HCT116 (cell line): ENCODE measurements around the gene LSMEM2.

Experiments
- CTCF ChIP-seq, 3 experiments: fragments of 200-600 bp in 1 of 3; sonication (generic) in 1 of 3; IDR thresholded peaks in 2 of 3; conservative IDR thresholded peaks in 1 of 3; 2 replicates each; pipeline ENCODE4 v1.5.1; 2012 to 2017; ENCODE audit warnings: low read depth in 2 of 3, low read length in 2 of 3, antibody characterized with exemption in 1 of 3, borderline replicate concordance in 1 of 3, control low read depth in 1 of 3, mild to moderate bottlenecking in 1 of 3, mixed read lengths in 1 of 3, mixed run types in 1 of 3, moderate library complexity in 1 of 3; ENCODE audit not compliant: insufficient read depth in 1 of 3
- EZH2 ChIP-seq: fragments of 200-600 bp; sonication (generic); IDR thresholded peaks from 2 replicates; pipeline ENCODE4 v1.6.1; 2017; ENCODE audit warnings: antibody characterized with exemption, mixed run types
- EZH2phosphoT487 ChIP-seq: fragments of 200-600 bp; IDR thresholded peaks from 2 replicates; pipeline ENCODE4 v1.6.1; 2018; ENCODE audit warnings: antibody characterized with exemption, borderline replicate concordance
- POLR2A ChIP-seq: IDR thresholded peaks from 2 replicates; pipeline ENCODE4 v1.7.0; 2011; ENCODE audit warnings: borderline replicate concordance; ENCODE audit not compliant: insufficient read depth, insufficient read length; ENCODE audit errors: extremely low read depth
- POLR2AphosphoS5 ChIP-seq: IDR thresholded peaks from 2 replicates; pipeline ENCODE4 v1.6.1; 2011; ENCODE audit warnings: mild to moderate bottlenecking, low read depth, low read length, moderate library complexity
- RAD21 ChIP-seq: IDR thresholded peaks from 2 replicates; pipeline ENCODE4 v1.6.1; 2012; ENCODE audit warnings: low read depth, mild to moderate bottlenecking
- YY1 ChIP-seq: IDR thresholded peaks from 2 replicates; pipeline ENCODE4 v1.6.1; 2011; ENCODE audit warnings: low read length, low read depth, moderate library complexity, mild to moderate bottlenecking; ENCODE audit not compliant: insufficient replicate concordance; ENCODE audit errors: extremely low read depth

GRCh38 chr3:50242381-50242770 is 36.5 kb upstream of the LSMEM2 start:
- TF ChIP-seq EZH2phosphoT487 (no peak), RAD21 (no peak), POLR2A (no peak), YY1 (no peak), POLR2AphosphoS5 (no peak), CTCF (IDR thresholded peaks at IDR 0.05 in 2 of 3, conservative IDR thresholded peaks at IDR 0.05 in 1 of 3; ENCODE audit: borderline replicate concordance in 1 of 3, insufficient read depth in 1 of 3, low read depth in 2 of 3, low read length in 2 of 3) (no peak), EZH2 (no peak)
